OCI-LY3 (cell line): ENCODE data around the gene MAB21L2.

Experiments used
- H2AFZ ChIP-seq: fragments of 200-600, 300-600 bp; shearing (Covaris generic); 2 replicates; pipeline ENCODE4 v1.6.0; 2014; ENCODE audit warnings: antibody characterized with exemption, low read depth, low read length
- H3K27ac ChIP-seq: fragments of 200-600, 300-600 bp; sonication (generic); 2 replicates; pipeline ENCODE4 v1.5.1; 2014; ENCODE audit warnings: mild to moderate bottlenecking, low read length, moderate library complexity, mixed read lengths
- H3K27me3 ChIP-seq: fragments of 200-600, 300-600 bp; sonication (generic); 2 replicates; pipeline ENCODE4 v1.6.1; 2014; ENCODE audit warnings: low read depth, low read length, mixed read lengths
- H3K36me3 ChIP-seq: fragments of 200-600, 300-600 bp; sonication (generic); replicated peaks from 2 replicates; pipeline ENCODE3; 2014; ENCODE audit warnings: low read depth, low read length, mixed read lengths
- H3K4me1 ChIP-seq: fragments of 300-600, 200-600 bp; sonication (generic); 2 replicates; pipeline ENCODE4 v1.6.1; 2014; ENCODE audit warnings: low read length, mixed read lengths
- H3K4me2 ChIP-seq: fragments of 200-600, 300-600 bp; sonication (generic); 2 replicates; pipeline ENCODE4 v1.6.1; 2014; ENCODE audit warnings: low read length, mixed read lengths
- H3K4me3 ChIP-seq: fragments of 300-600, 200-600 bp; sonication (generic); 2 replicates; pipeline ENCODE4 v1.5.1; 2014; ENCODE audit warnings: antibody characterized with exemption, mild to moderate bottlenecking, low read length, moderate library complexity
- H3K79me2 ChIP-seq: fragments of 300-600, 200-600 bp; shearing (Covaris generic); 2 replicates; pipeline ENCODE4 v1.6.1; 2014; ENCODE audit warnings: mild to moderate bottlenecking, low read length, mixed read lengths
- H3K9ac ChIP-seq: fragments of 300-600, 200-600 bp; shearing (Covaris generic); 2 replicates; pipeline ENCODE4 v1.6.0; 2014; ENCODE audit warnings: mild to moderate bottlenecking, low read length, moderate library complexity
- H3K9me3 ChIP-seq: fragments of 200-600, 300-600 bp; shearing (Covaris generic); 2 replicates; pipeline ENCODE4 v1.6.1; 2014; ENCODE audit warnings: low read length, mixed read lengths; ENCODE audit not compliant: insufficient read depth
- H4K20me1 ChIP-seq: fragments of 200-600, 300-600 bp; sonication (generic); 2 replicates; pipeline ENCODE4 v1.6.1; 2016; ENCODE audit warnings: low read length, mixed read lengths; ENCODE audit not compliant: insufficient read depth
- EZH2phosphoT487 ChIP-seq: fragments of 200-600 bp; shearing (Covaris generic); IDR thresholded peaks from 2 replicates; pipeline ENCODE4 v1.6.1; 2018; ENCODE audit warnings: antibody characterized with exemption, mixed run types, low read depth
- TF ChIP-seq, protein P1 (sequence below): fragments of 200-600, 300-600 bp; sonication (generic); IDR thresholded peaks from 2 replicates; pipeline ENCODE4 v1.5.1; 2014; ENCODE audit warnings: antibody characterized with exemption, low read length, low read depth

Gene MAB21L2

DNA sequence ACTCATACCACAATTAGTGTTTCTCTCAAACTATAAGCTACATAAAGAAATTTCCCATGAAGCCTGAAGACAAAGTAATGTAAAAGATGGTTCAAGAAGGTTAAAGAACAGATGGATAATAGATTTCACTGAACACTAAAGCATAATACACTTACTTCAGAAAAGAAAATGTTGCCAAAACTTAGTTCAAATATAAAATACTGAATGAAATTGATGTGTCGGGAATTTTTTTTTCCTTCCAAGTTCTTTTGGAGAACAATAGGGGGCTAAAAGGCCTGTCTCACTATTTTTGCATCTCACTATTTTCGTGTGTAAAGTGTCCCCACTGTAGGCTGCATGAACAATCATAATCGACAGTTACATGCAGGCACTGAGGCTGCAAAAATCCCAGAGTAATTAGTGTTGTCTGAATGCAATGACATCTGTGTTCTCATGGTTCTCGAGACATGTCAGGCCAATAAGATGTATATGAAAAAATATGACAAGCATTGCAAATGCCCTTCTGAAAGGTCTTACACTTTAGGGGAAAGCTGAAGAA is 11.9 kb upstream of the MAB21L2 start:
- H3K27me3 ChIP-seq, result no peaks in the 10 kb centered on the region
- no peak for TF ChIP-seq EZH2phosphoT487
- TF ChIP-seq, protein P1, sequence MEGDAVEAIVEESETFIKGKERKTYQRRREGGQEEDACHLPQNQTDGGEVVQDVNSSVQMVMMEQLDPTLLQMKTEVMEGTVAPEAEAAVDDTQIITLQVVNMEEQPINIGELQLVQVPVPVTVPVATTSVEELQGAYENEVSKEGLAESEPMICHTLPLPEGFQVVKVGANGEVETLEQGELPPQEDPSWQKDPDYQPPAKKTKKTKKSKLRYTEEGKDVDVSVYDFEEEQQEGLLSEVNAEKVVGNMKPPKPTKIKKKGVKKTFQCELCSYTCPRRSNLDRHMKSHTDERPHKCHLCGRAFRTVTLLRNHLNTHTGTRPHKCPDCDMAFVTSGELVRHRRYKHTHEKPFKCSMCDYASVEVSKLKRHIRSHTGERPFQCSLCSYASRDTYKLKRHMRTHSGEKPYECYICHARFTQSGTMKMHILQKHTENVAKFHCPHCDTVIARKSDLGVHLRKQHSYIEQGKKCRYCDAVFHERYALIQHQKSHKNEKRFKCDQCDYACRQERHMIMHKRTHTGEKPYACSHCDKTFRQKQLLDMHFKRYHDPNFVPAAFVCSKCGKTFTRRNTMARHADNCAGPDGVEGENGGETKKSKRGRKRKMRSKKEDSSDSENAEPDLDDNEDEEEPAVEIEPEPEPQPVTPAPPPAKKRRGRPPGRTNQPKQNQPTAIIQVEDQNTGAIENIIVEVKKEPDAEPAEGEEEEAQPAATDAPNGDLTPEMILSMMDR, result no peak

DNA sequence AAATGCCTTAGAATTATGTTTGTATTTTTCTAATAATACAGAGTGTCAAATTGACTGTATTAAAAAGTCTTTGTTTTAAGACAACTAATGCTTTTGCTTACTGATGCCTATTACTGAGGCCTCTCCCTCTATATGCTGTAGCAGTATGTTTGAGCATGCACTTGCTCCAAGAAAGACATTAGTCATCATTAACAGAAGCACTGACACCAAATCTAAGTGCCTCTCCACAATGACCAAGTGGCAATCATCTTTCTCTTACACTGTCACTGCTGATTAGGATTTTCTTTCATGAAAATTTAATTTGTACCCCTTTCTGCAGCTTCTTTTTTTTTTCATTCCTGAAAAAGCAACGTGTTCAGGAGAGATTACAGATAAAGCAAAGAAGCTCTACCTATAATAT is 11.1 kb upstream of the MAB21L2 start:
- TF ChIP-seq EZH2phosphoT487, result no peak
- TF ChIP-seq, protein P1, result no peak
- H3K4me2 ChIP-seq, result no peak overlapping the region
- no peak overlapping the region for H3K9ac ChIP-seq
- H3K9me3 ChIP-seq, result no peaks in the 10 kb centered on the region
- H3K27ac ChIP-seq, result no peak overlapping the region
- no peaks in the 10 kb centered on the region for H3K4me1 ChIP-seq
- no peak overlapping the region for H3K4me3 ChIP-seq
- H2AFZ ChIP-seq, result no peak overlapping the region
- H3K36me3 ChIP-seq, result no peaks in the 10 kb centered on the region
- no peaks in the 10 kb centered on the region for H3K79me2 ChIP-seq
- no peaks in the 10 kb centered on the region for H4K20me1 ChIP-seq
- H3K27me3 ChIP-seq, result no peaks in the 10 kb centered on the region

More for the DNA sequence above, 11.9 kb upstream of the MAB21L2 start:
- H3K4me1 ChIP-seq, result no peaks in the 10 kb centered on the region
- H3K27ac ChIP-seq, result no peak overlapping the region
- no peaks in the 10 kb centered on the region for H4K20me1 ChIP-seq
- no peak overlapping the region for H3K4me3 ChIP-seq
- H3K4me2 ChIP-seq, result no peak overlapping the region
- no peaks in the 10 kb centered on the region for H3K9me3 ChIP-seq
- H3K79me2 ChIP-seq, result no peaks in the 10 kb centered on the region
- H3K36me3 ChIP-seq, result no peaks in the 10 kb centered on the region
- H2AFZ ChIP-seq, result no peak overlapping the region
- H3K9ac ChIP-seq, result no peak overlapping the region

DNA sequence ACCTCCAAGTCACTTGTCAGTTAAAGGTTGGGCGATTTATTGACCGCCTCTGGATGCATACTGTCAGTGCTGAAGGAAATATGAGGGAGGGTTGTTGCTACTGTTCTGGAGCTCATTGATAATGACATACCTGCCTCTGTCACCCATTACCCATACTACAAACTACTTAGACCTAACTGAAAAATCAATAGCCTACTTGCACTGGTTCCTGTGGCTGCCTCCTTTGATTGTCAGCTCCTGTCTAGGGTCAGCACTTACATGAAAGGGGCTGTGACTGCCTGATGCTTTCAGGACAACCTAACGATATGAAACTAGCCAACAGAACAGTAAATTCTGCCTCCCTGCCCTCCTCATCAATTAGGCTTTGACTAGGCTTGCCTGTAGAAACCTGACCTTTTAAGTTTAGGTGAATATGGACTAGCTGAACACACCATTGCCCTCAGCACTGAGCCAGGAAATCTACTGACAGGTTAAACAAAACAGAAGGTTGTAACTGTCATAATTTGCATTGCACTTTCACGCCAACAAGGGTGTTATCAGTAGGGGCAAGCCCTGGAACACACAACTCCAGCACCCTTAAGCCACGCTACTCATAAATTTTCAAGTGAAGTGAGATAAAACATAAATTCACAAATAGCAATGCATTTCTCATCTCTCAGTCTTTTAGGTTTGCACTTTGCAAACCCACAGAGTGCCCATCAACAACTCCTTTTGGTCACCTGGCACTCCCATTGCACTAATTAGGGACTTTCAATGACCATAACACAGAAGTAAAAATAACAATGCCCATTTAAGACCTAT is 9.0 kb upstream of the MAB21L2 start:
- Histone ChIP-seq H3K36me3 (no peaks in the 10 kb centered on the region), H3K4me1 (peaks cover 3% of the 10 kb centered on the region), H3K9me3 (no peaks in the 10 kb centered on the region), H4K20me1 (no peaks in the 10 kb centered on the region), H3K27ac (no peak overlapping the region), H3K4me3 (no peak overlapping the region), H3K79me2 (no peaks in the 10 kb centered on the region), H3K9ac (no peak overlapping the region), H3K4me2 (no peak overlapping the region), H3K27me3 (no peaks in the 10 kb centered on the region), H2AFZ (no peak overlapping the region)
- TF ChIP-seq, protein P1, result no peak
- no peak for TF ChIP-seq EZH2phosphoT487

DNA sequence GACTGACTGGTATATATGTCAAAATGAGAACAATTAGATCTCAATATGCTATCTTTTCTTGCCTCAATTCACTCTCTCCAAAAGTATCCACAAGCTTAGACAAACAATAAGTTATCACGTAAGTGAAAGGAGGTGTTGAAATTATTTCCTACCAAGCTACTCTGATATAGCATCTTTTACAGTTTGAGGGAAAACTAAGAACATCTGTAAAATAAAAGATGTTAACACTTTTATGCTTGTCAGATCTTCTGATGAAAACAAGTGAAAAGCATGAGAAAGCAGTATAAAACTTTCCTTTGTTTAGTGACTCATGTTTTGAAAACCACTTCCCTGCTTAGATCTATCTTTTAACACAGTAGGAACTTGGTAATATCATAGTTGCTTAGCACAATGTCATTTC is 8.4 kb upstream of the MAB21L2 start:
- H3K4me1 ChIP-seq, result peaks cover 8% of the 10 kb centered on the region
- no peak overlapping the region for H3K9ac ChIP-seq
- no peaks in the 10 kb centered on the region for H3K79me2 ChIP-seq
- H3K4me3 ChIP-seq, result no peak overlapping the region
- no peaks in the 10 kb centered on the region for H4K20me1 ChIP-seq
- no peak for TF ChIP-seq EZH2phosphoT487
- TF ChIP-seq, protein P1, result no peak
- H3K4me2 ChIP-seq, result no peak overlapping the region
- H3K36me3 ChIP-seq, result no peaks in the 10 kb centered on the region
- no peak overlapping the region for H2AFZ ChIP-seq
- H3K27ac ChIP-seq, result no peak overlapping the region
- no peaks in the 10 kb centered on the region for H3K27me3 ChIP-seq
- H3K9me3 ChIP-seq, result no peaks in the 10 kb centered on the region
